Uterus (tissue), 2 donors: Measurements from ENCODE around the gene TIMM8B.

Experiments
- POLR2A ChIP-seq, 2 donors: fragments of 450-650 bp; IDR thresholded peaks; one replicate each; pipeline ENCODE4 v1.6.1; 2016; ENCODE audit warnings: antibody characterized with exemption in 2 of 2, mild to moderate bottlenecking in 1 of 2, moderate library complexity in 1 of 2
- TF ChIP-seq, protein P1 (sequence below), 4 experiments: fragments of 200-600 bp in 2 of 4; fragments of 450-650 bp in 2 of 4; sonication (generic) in 2 of 4; IDR thresholded peaks; one replicate each; pipeline ENCODE4 v1.5.1; 2016 to 2019; ENCODE audit warnings: antibody characterized with exemption in 4 of 4, mild to moderate bottlenecking in 2 of 4, moderate library complexity in 1 of 4

DNA sequence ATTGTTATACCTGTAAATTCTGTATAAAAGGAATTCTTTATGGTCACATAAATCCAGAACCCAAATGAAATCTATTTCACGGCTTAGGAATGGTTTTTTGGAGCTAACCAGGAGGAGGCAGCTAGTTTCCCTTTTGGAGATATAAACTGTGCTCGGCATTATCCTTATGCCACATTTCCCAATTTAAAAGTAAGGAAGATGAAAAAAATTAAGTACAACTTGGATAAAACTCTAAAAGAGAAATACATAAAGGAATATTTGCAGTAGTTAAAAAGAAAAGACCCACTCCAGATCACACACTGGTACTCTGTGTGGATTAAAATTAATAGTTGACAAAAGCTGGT, 43.6 kb downstream of the TIMM8B start:
- TF ChIP-seq POLR2A (IDR thresholded peaks at IDR 0.05) = no peak
- TF ChIP-seq, protein P1, sequence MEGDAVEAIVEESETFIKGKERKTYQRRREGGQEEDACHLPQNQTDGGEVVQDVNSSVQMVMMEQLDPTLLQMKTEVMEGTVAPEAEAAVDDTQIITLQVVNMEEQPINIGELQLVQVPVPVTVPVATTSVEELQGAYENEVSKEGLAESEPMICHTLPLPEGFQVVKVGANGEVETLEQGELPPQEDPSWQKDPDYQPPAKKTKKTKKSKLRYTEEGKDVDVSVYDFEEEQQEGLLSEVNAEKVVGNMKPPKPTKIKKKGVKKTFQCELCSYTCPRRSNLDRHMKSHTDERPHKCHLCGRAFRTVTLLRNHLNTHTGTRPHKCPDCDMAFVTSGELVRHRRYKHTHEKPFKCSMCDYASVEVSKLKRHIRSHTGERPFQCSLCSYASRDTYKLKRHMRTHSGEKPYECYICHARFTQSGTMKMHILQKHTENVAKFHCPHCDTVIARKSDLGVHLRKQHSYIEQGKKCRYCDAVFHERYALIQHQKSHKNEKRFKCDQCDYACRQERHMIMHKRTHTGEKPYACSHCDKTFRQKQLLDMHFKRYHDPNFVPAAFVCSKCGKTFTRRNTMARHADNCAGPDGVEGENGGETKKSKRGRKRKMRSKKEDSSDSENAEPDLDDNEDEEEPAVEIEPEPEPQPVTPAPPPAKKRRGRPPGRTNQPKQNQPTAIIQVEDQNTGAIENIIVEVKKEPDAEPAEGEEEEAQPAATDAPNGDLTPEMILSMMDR (IDR thresholded peaks at IDR 0.05) = no peak
